ENCODE data around the gene LIPA.
"Not testable (repeated sequence)": the region's sequence is repeated elsewhere in the genome, so short reads cannot be mapped to it uniquely, and the experiment has no call there.

LIPA gene

GRCh38 chr10:89207801-89208551, 43.6 kb downstream of the LIPA start:
- DNase-seq (ENCODE audit: low read depth): peak; percentile 47

- DNase-seq (ENCODE audit: low read depth): peak; percentile 80
These were observed 44.3 kb downstream of the LIPA start, which contains the start of gene CH25H for GRCh38 chr10:89207181-89207800. Gene CH25H (minus strand): TSS chr10:89207317. CDS start chr10:89207292, 25 bp downstream.

GRCh38 chr10:89206402-89207180, 45.0 kb downstream of the LIPA start:
- peak; percentile 36 for DNase-seq (ENCODE audit: low read depth)

GRCh38 chr10:89204621-89205185, 46.9 kb downstream of the LIPA start:
- DNase-seq (ENCODE audit: low read depth): no peak

GRCh38 chr10:89203237-89203636, 48.3 kb downstream of the LIPA start:
- no peak for DNase-seq (ENCODE audit: low read depth)

- no peak for DNase-seq (ENCODE audit: low read depth)
These were observed 49.5 kb downstream of the LIPA start for GRCh38 chr10:89202033-89202425.

- DNase-seq (ENCODE audit: low read depth): peak; percentile 23
These were observed 50.1 kb downstream of the LIPA start for GRCh38 chr10:89201345-89202032.

- no peak for DNase-seq (ENCODE audit: low read depth)
These were observed 54.1 kb downstream of the LIPA start for GRCh38 chr10:89197473-89197872.

- DNase-seq (ENCODE audit: low read depth): not testable (repeated sequence)
These were observed 60.3 kb downstream of the LIPA start for GRCh38 chr10:89191301-89191700.

GRCh38 chr10:89189211-89189734, 62.3 kb downstream of the LIPA start:
- no peak for DNase-seq (ENCODE audit: low read depth)

GRCh38 chr10:89185658-89186057, 65.9 kb downstream of the LIPA start:
- no peak for DNase-seq (ENCODE audit: low read depth)

- no peak for DNase-seq (ENCODE audit: low read depth)
These were observed 66.9 kb downstream of the LIPA start for GRCh38 chr10:89184638-89185037.

- peak; percentile 44 for DNase-seq (ENCODE audit: low read depth)
These were observed 68.0 kb downstream of the LIPA start for GRCh38 chr10:89183571-89183970.

- DNase-seq (ENCODE audit: low read depth): no peak
These were observed 68.7 kb downstream of the LIPA start for GRCh38 chr10:89182894-89183293.

GRCh38 chr10:89175816-89176215, 75.8 kb downstream of the LIPA start:
- no peak for DNase-seq (ENCODE audit: low read depth)

- DNase-seq (ENCODE audit: low read depth): no peak
These were observed 78.5 kb downstream of the LIPA start for GRCh38 chr10:89173075-89173474.

GRCh38 chr10:89171996-89172395, 79.6 kb downstream of the LIPA start:
- peak; percentile 23 for DNase-seq (ENCODE audit: low read depth)

GRCh38 chr10:89171263-89171872, 80.2 kb downstream of the LIPA start:
- DNase-seq (ENCODE audit: low read depth): no peak

- not testable (repeated sequence) for DNase-seq (ENCODE audit: low read depth)
These were observed 83.1 kb downstream of the LIPA start for GRCh38 chr10:89168354-89168900.

- no peak for DNase-seq (ENCODE audit: low read depth)
These were observed 83.7 kb downstream of the LIPA start for GRCh38 chr10:89167915-89168314.

- DNase-seq (ENCODE audit: low read depth): peak; percentile 15
These were observed 85.7 kb downstream of the LIPA start for GRCh38 chr10:89165923-89166322.
